SK-N-MC (cell line): ENCODE results near the gene CCDC142.

Experiments used
- EZH2 ChIP-seq: fragments of 200-600 bp; sonication (generic); IDR thresholded peaks from one replicate; pipeline ENCODE4 v1.6.1; 2017; ENCODE audit warnings: antibody characterized with exemption
- FOXP2 ChIP-seq: optimal IDR thresholded peaks from 2 replicates; pipeline ENCODE3; 2011; ENCODE audit warnings: mild to moderate bottlenecking, moderate library complexity; ENCODE audit not compliant: insufficient read depth; ENCODE audit errors: extremely low read length, control extremely low read depth
- POLR2AphosphoS5 ChIP-seq: IDR thresholded peaks from 2 replicates; pipeline ENCODE4 v1.6.1; 2012; ENCODE audit warnings: mild to moderate bottlenecking, low read depth, low read length, borderline replicate concordance

- TF ChIP-seq POLR2AphosphoS5 (peak; percentile 37; the same call in 1 of the 2 replicates), EZH2 (no peak), FOXP2 (no peak)
These were observed 58.4 kb downstream of the CCDC142 start for GRCh38 chr2:74424139-74424992.
